Esophagus muscularis mucosa (tissue), 4 donors: ENCODE results near the gene PDGFD. TPM values are rescaled to one million over a fixed set of nuclear protein-coding genes. Genes with fewer than 3 reads are reported as not detected.

Experiments
- DNase-seq: peaks from one replicate; pipeline ENCODE4 v3.0.0-alpha.2; 2017; ENCODE audit errors: extremely low spot score
- H3K27ac ChIP-seq, 4 donors: fragments of 200-600 bp; sonication (generic); replicated peaks in 1 of 4; 1 replicate in 3 of 4; 2 replicates in 1 of 4; pipeline ENCODE4 v1.5.1; 2016 to 2019; ENCODE audit warnings: mild to moderate bottlenecking in 1 of 4
- H3K27me3 ChIP-seq, 4 donors: fragments of 200-600 bp; sonication (generic); one replicate each; pipeline versions ENCODE4 v1.5.1 to v1.6.0; 2016 to 2019
- H3K36me3 ChIP-seq, 4 donors: fragments of 200-600 bp; sonication (generic); one replicate each; pipeline ENCODE4 v1.5.1; 2016 to 2019
- H3K4me1 ChIP-seq, 4 donors: fragments of 200-600 bp; sonication (generic); one replicate each; pipeline ENCODE4 v1.5.1; 2016 to 2019
- H3K4me3 ChIP-seq, 4 donors: fragments of 200-600 bp; sonication (generic); 1 replicate in 2 of 4; 2 replicates in 2 of 4; pipeline ENCODE4 v1.5.1; 2016 to 2019; ENCODE audit warnings: mild to moderate bottlenecking in 4 of 4, moderate library complexity in 1 of 4
- H3K9me3 ChIP-seq, 4 donors: fragments of 200-600 bp; sonication (generic); 1 replicate in 3 of 4; 2 replicates in 1 of 4; pipeline ENCODE4 v1.5.1; 2016 to 2019
- EP300 ChIP-seq: sonication (generic); formaldehyde crosslinking; IDR thresholded peaks from one replicate; pipeline ENCODE4 v1.6.1; 2017; ENCODE audit warnings: antibody characterized with exemption
- POLR2A ChIP-seq: fragments of 450-650 bp; IDR thresholded peaks from one replicate; pipeline ENCODE4 v1.6.1; 2017; ENCODE audit warnings: antibody characterized with exemption, moderate library complexity, mild to moderate bottlenecking, low read depth
- POLR2AphosphoS5 ChIP-seq, 2 donors: sonication (generic); formaldehyde crosslinking; IDR thresholded peaks; one replicate each; pipeline ENCODE4 v1.6.1; 2017; ENCODE audit warnings: antibody characterized with exemption in 2 of 2
- WGBS: methylation state at CpG from one replicate; pipeline ENCODE4 v1.1.5; 2018; 5-methylcytosine and 5-hydroxymethylcytosine counted together
- intact Hi-C: fragments of 100-400 bp; cut with DNase I; formaldehyde crosslinking; loops from one replicate; pipeline ENCODE4 v1.15.1; 2023
- total RNA-seq, 4 donors: library from RNA; depleted of rRNA; stranded (reverse); fragments of >200 nt; gene quantifications; one replicate each; pipeline versions ENCODE4 v1.1.0 to v1.2.1, GENCODE V29; 2016
- TF ChIP-seq, protein P1 (sequence below), 3 experiments: fragments of 200-600 bp in 2 of 3; fragments of 450-650 bp in 1 of 3; sonication (generic) in 2 of 3; IDR thresholded peaks; one replicate each; pipeline ENCODE4 v1.5.1; 2017 to 2019; ENCODE audit warnings: antibody characterized with exemption in 3 of 3, mild to moderate bottlenecking in 2 of 3, moderate library complexity in 1 of 3

PDGFD gene
- total RNA-seq, 4 donors from 2014 or later: 4.2 to 8.6 (median 6.5) TPM

DNA sequence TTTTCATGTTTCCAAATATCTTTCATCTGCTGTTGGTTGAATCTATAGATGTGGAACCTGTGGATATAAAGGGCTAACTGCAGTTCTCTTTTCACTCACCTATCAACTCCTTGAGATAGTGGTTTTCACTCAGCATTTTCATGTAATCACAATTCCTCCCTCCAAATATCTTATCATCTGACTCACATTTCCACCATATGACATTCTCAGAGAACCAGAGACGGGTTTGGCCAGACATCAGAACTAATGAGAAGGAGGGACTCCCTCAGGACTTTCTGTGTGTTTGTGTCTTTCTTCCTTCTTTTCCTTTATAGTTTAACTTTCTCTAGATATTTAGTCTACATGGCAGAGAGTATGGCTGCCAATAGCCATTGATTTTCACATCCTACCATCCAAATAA is 262.3 kb downstream of the PDGFD start:
- DNase-seq: no peak
- no peak overlapping the region for H3K27ac ChIP-seq
- no peaks in the 10 kb centered on the region for H3K27me3 ChIP-seq
- intact Hi-C loops: no loop called here
- H3K36me3 ChIP-seq: no peaks in the 10 kb centered on the region
- no peak overlapping the region for H3K4me3 ChIP-seq
- 81% methylated on average over 1 of the region's 1 CpG for WGBS
- no peaks in the 10 kb centered on the region for H3K9me3 ChIP-seq
- no peak for TF ChIP-seq POLR2A
- no peak for TF ChIP-seq EP300
- TF ChIP-seq POLR2AphosphoS5 (IDR thresholded peaks at IDR 0.05): no peak
- TF ChIP-seq, protein P1, sequence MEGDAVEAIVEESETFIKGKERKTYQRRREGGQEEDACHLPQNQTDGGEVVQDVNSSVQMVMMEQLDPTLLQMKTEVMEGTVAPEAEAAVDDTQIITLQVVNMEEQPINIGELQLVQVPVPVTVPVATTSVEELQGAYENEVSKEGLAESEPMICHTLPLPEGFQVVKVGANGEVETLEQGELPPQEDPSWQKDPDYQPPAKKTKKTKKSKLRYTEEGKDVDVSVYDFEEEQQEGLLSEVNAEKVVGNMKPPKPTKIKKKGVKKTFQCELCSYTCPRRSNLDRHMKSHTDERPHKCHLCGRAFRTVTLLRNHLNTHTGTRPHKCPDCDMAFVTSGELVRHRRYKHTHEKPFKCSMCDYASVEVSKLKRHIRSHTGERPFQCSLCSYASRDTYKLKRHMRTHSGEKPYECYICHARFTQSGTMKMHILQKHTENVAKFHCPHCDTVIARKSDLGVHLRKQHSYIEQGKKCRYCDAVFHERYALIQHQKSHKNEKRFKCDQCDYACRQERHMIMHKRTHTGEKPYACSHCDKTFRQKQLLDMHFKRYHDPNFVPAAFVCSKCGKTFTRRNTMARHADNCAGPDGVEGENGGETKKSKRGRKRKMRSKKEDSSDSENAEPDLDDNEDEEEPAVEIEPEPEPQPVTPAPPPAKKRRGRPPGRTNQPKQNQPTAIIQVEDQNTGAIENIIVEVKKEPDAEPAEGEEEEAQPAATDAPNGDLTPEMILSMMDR (IDR thresholded peaks at IDR 0.05): no peak
- peaks cover 0 to under 1% (median 0%) of the 10 kb centered on the region in 4 donors for H3K4me1 ChIP-seq

DNA sequence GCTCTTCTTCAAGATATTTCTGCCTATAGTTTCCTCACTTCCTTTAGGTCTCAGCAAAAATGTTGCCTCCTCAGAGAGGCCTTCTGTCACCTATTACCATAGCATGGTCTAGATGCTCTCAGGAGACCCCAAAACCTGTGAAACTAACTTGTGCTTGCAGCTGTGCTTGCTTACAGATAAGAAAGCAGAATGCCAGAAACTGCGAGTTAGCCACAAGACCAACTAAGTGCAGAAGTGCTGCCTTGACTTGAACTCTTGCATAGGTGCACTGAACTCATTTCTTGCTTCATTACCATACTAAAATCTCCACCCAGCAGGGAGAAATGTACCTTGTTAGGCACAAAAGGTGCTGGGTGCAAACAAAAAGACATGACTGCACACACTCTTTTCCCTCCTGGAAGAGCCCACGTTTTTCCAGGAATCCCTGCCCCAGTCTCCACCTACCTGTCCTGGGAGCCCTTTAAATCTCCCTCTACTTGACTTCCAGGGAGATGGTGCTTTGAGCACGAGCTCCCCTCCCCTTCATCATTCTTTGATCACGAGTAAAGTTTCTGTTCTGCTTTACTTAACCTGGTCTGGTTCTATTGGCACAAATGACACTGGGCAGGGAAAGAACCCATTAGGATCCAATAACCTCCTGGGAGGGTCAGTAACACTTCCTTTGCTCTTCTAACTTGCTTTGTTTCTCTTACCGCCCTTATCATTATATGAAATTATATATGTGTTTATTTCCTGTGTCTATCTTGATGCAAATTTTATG is 265.2 kb downstream of the PDGFD start:
- Histone ChIP-seq H3K4me3 (no peak overlapping the region), H3K4me1 (no peaks in the 10 kb centered on the region), H3K9me3 (no peaks in the 10 kb centered on the region), H3K27ac (no peak overlapping the region), H3K36me3 (no peaks in the 10 kb centered on the region), H3K27me3 (no peaks in the 10 kb centered on the region)
- 88% methylated on average over 5 of the region's 5 CpGs for whole genome bisulfite sequencing
- DNase-seq: no peak
- intact Hi-C loops: no loop called here
- TF ChIP-seq, protein P1 (IDR thresholded peaks at IDR 0.05): no peak
- TF ChIP-seq POLR2AphosphoS5 (IDR thresholded peaks at IDR 0.05) (no peak), POLR2A (no peak), EP300 (no peak)

DNA sequence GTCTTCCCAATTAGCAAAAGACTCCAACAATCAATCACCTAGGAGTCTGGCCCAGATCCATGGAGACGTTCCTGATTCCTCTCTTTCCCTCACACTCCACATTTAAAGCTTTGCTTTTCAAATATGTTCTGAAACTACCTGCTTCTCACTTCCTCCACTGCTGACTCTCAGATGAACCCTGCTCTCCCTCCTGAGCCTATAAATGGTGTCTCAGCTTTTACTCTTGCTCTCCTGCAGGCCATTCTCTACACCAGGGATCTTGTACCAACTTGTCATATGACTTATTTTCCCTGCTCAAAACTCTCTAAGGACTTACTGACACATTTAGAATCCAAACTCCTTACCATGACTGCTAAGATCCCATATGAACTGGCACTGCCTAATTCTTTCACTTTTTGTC is 265.9 kb downstream of the PDGFD start:
- intact Hi-C loops: no loop called here
- no peak overlapping the region for H3K4me3 ChIP-seq
- 44% methylated on average over 1 of the region's 1 CpG for WGBS
- no peaks in the 10 kb centered on the region for H3K9me3 ChIP-seq
- H3K4me1 ChIP-seq: no peaks in the 10 kb centered on the region
- no peak overlapping the region for H3K27ac ChIP-seq
- TF ChIP-seq, protein P1 (IDR thresholded peaks at IDR 0.05): no peak
- TF ChIP-seq EP300 (no peak), POLR2AphosphoS5 (IDR thresholded peaks at IDR 0.05) (no peak), POLR2A (no peak)
- no peak for DNase-seq
- H3K36me3 ChIP-seq: no peaks in the 10 kb centered on the region
- H3K27me3 ChIP-seq: no peaks in the 10 kb centered on the region

DNA sequence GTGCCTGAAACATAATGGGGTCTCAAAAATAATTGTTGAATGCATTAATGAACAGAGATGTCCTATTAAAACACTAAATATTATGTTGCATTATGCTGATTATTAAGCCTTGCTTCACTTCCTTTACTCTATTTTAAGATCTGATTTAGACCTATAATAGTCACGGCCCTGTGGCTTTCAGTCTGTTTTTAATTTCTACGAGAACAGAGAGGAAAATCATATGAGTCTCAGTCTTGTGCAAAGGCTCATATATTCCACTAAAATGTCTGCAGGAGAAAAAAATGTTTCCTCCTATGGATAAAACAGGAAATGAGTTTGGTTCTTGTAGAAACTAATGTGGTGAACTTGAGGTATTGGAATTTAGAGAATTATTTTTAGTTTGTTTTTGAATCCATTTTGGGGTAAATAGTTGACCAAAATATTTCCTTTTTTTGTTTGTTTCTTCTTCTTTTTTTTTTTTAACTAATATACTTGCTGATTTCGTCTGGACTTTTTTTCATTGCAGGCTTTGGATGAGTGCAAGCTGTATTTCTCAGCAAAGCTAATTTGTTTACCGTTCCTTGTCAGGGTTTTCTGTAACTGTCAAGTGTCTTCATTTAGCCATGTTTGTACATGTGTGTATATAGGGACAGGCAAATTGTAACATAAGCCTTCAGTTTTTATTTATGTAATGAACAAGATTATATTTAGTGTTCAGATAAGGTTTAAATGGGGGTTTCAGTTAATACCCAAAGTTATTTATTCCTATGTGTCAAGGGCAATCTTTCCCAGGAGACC is 266.6 kb downstream of the PDGFD start:
- no peaks in the 10 kb centered on the region for H3K36me3 ChIP-seq
- no peak overlapping the region for H3K27ac ChIP-seq
- WGBS: 62% methylated on average over 4 of the region's 4 CpGs
- intact Hi-C loops: no loop called here
- no peak for TF ChIP-seq EP300
- no peak for DNase-seq
- no peak overlapping the region for H3K4me3 ChIP-seq
- no peaks in the 10 kb centered on the region for H3K9me3 ChIP-seq
- no peaks in the 10 kb centered on the region for H3K4me1 ChIP-seq
- H3K27me3 ChIP-seq: no peaks in the 10 kb centered on the region

DNA sequence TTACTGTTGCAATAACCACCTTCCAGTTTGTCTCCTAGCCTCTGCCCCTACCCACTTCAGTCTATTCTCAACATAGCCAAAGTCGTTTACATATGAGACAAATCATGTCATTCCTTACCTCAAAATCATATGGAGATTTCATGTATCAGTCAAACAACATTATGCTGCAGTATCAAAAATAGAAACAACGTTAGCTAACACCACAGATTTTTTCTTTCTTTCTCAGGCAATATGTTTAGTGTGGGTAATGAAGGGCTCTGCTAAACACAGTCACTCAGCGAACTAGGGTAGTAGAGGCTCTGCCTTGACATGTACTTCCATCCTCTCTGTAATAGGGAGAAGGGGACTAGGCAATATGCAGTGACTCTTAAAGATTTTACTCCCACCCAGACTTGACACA is 268.8 kb downstream of the PDGFD start:
- Histone ChIP-seq H3K4me3 (no peak overlapping the region), H3K4me1 (no peaks in the 10 kb centered on the region), H3K27ac (no peak overlapping the region), H3K9me3 (peaks cover 0 to 5% (median 1%) of the 10 kb centered on the region in 4 donors), H3K27me3 (no peaks in the 10 kb centered on the region), H3K36me3 (no peaks in the 10 kb centered on the region)
- TF ChIP-seq, protein P1 (IDR thresholded peaks at IDR 0.05): no peak
- no peak for TF ChIP-seq POLR2A
- no peak for TF ChIP-seq EP300
- no peak for TF ChIP-seq POLR2AphosphoS5 (IDR thresholded peaks at IDR 0.05)
- 90% methylated on average over 3 of the region's 3 CpGs for WGBS
- no peak for DNase-seq
- intact Hi-C loops: no loop called here
